Endothelial cell (in vitro differentiated cells): Measurements from ENCODE around the gene ADCY1. TPM values are rescaled to one million over a fixed set of nuclear protein-coding genes. Genes with fewer than 3 reads are reported as not detected.
A peak's percentile ranks its signal among the peaks of the same experiment; 100 is the strongest.

Experiments used
- DNase-seq: peaks from one replicate; pipeline ENCODE4 v3.0.0; 2021; ENCODE audit warnings: low spot score
- H3K27ac Mint-ChIP-seq: one replicate; pipeline ENCODE4 v1.8.0; 2021; ENCODE audit warnings: mixed read lengths, inconsistent platforms; ENCODE audit not compliant: unreplicated experiment
- H3K27me3 Mint-ChIP-seq: one replicate; pipeline ENCODE4 v1.8.0; 2021; ENCODE audit warnings: mild to moderate bottlenecking, moderate library complexity, mixed read lengths, inconsistent platforms; ENCODE audit not compliant: unreplicated experiment
- H3K36me3 Mint-ChIP-seq: one replicate; pipeline ENCODE4 v1.8.0; 2021; ENCODE audit warnings: mild to moderate bottlenecking, low read depth, mixed read lengths, inconsistent platforms; ENCODE audit not compliant: unreplicated experiment
- H3K4me1 Mint-ChIP-seq: one replicate; pipeline ENCODE4 v1.8.0; 2021; ENCODE audit warnings: mild to moderate bottlenecking, mixed read lengths, inconsistent platforms; ENCODE audit not compliant: unreplicated experiment
- H3K4me3 Mint-ChIP-seq: one replicate; pipeline ENCODE4 v1.8.0; 2021; ENCODE audit warnings: mild to moderate bottlenecking, mixed read lengths, inconsistent platforms; ENCODE audit not compliant: unreplicated experiment
- H3K9me3 Mint-ChIP-seq: one replicate; pipeline ENCODE4 v1.8.0; 2021; ENCODE audit warnings: mixed read lengths, inconsistent platforms; ENCODE audit not compliant: unreplicated experiment
- total RNA-seq: library from RNA; stranded (reverse); fragmentation: NEBNext Ultra II Directional; extraction: Animal tissue kit (Norgen Biotek cat#: 25700); gene quantifications from one replicate; pipeline ENCODE4 v1.2.1, GENCODE V29; 2021; ENCODE audit not compliant: unreplicated experiment
- TF ChIP-seq, protein P1 (sequence below): fragments of 200-600 bp; sonication (generic); IDR thresholded peaks from one replicate; pipeline ENCODE4 v1.5.0; 2021; ENCODE audit warnings: antibody characterized with exemption; ENCODE audit not compliant: unreplicated experiment

The ADCY1 gene
- total RNA-seq, 1 donor from 2014 or later = 50.7 TPM

DNA sequence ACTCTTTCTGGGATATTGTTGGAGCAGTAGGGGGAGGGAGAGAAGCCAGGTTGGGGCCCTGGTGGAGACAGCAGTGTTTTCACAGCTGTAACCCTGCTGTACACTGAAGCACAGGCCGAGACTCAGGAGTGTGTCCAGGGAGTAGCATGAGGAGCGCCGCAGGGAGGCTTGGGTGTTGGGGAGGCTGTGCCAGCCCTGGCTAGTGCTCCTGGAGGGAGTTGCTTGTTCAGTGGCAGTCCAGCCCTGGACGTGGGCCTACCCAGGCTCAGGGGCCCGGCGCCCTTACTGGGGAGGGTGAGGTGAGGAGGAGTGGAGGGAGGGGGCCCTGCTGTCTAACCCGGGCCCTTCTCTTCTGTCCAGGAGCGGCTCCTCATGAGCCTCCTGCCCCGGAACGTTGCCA is 35.9 kb downstream of the ADCY1 start:
- DNase-seq = no peak
- Mint-ChIP-seq H3K9me3 (no peaks in the 10 kb centered on the region), H3K36me3 (peaks cover 50% of the 10 kb centered on the region), H3K4me1 (peaks cover 3% of the 10 kb centered on the region), H3K4me3 (peak overlapping the region; percentile 56), H3K27me3 (peaks cover 13% of the 10 kb centered on the region), H3K27ac (no peak overlapping the region)
- TF ChIP-seq, protein P1, sequence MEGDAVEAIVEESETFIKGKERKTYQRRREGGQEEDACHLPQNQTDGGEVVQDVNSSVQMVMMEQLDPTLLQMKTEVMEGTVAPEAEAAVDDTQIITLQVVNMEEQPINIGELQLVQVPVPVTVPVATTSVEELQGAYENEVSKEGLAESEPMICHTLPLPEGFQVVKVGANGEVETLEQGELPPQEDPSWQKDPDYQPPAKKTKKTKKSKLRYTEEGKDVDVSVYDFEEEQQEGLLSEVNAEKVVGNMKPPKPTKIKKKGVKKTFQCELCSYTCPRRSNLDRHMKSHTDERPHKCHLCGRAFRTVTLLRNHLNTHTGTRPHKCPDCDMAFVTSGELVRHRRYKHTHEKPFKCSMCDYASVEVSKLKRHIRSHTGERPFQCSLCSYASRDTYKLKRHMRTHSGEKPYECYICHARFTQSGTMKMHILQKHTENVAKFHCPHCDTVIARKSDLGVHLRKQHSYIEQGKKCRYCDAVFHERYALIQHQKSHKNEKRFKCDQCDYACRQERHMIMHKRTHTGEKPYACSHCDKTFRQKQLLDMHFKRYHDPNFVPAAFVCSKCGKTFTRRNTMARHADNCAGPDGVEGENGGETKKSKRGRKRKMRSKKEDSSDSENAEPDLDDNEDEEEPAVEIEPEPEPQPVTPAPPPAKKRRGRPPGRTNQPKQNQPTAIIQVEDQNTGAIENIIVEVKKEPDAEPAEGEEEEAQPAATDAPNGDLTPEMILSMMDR = no peak

DNA sequence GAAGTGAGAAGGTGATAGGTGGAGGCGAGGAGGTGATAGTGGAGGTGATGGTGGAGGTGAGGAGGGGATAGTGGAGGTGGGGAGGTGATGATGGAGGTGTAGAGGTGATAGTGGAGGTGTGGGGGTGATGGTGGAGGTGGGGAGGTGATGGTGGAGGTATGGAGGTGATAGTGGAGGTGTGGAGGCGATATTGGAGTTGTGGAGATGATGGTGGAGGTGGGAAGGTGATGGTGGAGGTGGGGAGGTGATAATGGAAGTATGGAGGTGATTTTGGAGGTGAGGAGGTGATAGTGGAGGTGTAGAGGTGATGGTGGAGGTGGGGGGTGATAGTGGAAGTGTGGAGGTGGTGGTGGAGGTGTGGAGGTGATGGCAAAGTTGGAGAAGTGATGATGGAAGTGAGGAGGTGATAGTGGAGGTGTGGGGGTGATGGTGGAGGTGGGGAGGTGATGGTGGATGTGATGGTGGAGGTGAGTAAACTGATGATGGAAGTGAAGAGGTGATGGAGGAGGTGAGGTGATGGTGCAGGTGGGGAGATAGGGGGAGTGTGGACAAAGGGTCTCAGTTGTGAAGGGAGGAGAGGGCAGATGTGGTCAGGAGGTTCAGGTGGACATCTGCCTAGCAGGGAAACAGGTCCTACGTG is 36.6 kb downstream of the ADCY1 start:
- TF ChIP-seq, protein P1 = no peak
- peaks cover 3% of the 10 kb centered on the region for H3K4me1 Mint-ChIP-seq
- peaks cover 50% of the 10 kb centered on the region for H3K36me3 Mint-ChIP-seq
- H3K9me3 Mint-ChIP-seq = no peaks in the 10 kb centered on the region
- DNase-seq = no peak
- H3K27me3 Mint-ChIP-seq = peaks cover 13% of the 10 kb centered on the region
- peak overlapping the region; percentile 18 for H3K4me3 Mint-ChIP-seq
- H3K27ac Mint-ChIP-seq = no peak overlapping the region

DNA sequence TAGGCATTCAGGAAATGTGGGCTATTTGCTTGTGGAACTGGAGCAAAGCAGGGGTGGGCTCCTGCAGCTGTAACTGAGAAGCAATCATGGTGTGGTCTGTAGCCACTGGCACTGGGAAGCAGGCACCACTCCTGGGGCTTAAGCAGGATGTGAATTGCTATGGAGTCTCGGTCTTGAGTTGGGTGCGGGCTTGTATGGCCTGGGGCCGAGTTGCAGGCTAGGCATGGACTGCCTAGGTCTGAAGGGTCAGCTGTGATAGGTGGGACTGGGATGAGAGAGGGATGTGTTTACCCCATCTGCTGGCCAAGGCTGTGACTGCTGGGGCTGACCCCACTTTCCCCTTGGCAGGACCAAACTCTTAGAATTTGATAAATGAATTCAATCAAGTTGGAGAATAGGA is 43.0 kb downstream of the ADCY1 start:
- H3K4me3 Mint-ChIP-seq = no peak overlapping the region
- H3K27ac Mint-ChIP-seq = no peak overlapping the region
- H3K27me3 Mint-ChIP-seq = no peaks in the 10 kb centered on the region
- peaks cover 46% of the 10 kb centered on the region for H3K36me3 Mint-ChIP-seq
- TF ChIP-seq, protein P1 = no peak
- no peaks in the 10 kb centered on the region for H3K9me3 Mint-ChIP-seq
- H3K4me1 Mint-ChIP-seq = no peaks in the 10 kb centered on the region
- DNase-seq = no peak

DNA sequence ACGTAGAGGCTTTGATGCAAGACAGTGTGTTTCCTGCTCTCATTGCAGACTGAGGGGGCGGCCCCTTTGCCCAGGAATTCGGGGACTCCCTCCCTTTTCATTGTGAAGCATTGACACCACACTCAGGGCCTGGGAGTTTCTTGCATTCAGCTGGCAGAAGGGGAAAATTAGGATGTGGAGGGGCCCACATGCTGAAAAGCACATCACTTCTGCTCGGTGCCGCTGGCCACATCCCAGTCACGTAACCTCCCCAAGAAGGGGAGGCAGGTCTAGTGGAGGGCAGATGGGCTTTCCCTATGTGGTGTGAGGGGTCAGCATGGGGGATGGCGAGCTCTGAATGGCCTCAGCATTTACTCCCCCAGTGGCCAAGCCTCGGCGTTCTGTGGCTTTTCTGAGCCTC is 47.9 kb downstream of the ADCY1 start:
- TF ChIP-seq, protein P1 = no peak
- no peak for DNase-seq

DNA sequence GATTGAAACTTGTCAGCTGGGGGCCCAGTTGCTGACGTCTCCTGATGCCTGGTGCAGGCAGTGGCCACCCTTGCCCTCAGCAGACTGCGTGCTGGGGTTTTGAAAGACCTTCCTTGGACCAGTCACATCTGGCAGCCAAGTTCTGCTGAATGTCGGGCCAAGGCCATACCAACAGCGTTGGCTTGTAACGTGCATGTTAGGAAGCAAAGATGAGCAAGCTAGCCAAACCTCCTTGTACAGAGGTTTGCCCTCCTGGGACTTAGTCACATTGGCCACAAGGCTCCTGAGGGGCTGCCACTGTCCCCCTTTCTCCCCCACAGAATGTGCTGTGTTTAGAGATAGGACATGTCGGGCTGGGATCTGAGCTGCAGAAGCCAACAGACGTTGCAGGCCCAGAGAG is 49.0 kb downstream of the ADCY1 start:
- Mint-ChIP-seq H3K27ac (no peak overlapping the region), H3K36me3 (peaks cover 45% of the 10 kb centered on the region), H3K27me3 (no peaks in the 10 kb centered on the region), H3K9me3 (no peaks in the 10 kb centered on the region), H3K4me1 (peaks cover 7% of the 10 kb centered on the region), H3K4me3 (peak overlapping the region; percentile 47)
- no peak for DNase-seq
- TF ChIP-seq, protein P1 = no peak

More for the DNA sequence above, 47.9 kb downstream of the ADCY1 start:
- H3K9me3 Mint-ChIP-seq = no peaks in the 10 kb centered on the region
- H3K27ac Mint-ChIP-seq = no peak overlapping the region
- H3K27me3 Mint-ChIP-seq = no peaks in the 10 kb centered on the region
- no peak overlapping the region for H3K4me3 Mint-ChIP-seq
- peaks cover 48% of the 10 kb centered on the region for H3K36me3 Mint-ChIP-seq
- peaks cover 7% of the 10 kb centered on the region for H3K4me1 Mint-ChIP-seq
